Measurements from ENCODE around the gene HCCS. TPM values are rescaled to one million over a fixed set of nuclear protein-coding genes. Genes with fewer than 3 reads are reported as not detected.

HCCS gene
- total and polyA plus RNA-seq, 2 of the 8 experiments (the other 6 are each of a cell fraction or from before 2014, with no cell fraction given) = 11.9 to 29.9 TPM

DNA sequence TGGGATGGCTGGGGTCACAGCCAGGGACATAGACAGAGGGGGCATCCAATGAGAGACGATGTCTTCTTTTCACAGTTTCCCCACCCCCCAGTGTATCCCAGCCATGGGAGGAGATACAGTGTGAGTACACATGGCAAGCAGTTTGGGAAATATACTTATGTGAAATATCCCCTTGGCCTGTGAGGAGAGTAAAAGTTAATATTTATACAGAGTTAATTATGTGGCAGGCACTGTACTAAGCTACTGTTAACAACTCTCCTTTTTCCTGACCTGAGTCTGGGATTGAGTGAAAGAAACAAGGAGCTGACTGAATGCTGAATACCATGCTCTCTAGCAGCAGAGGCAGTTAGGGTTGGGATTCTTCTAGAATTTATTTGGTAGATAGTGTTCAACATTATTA, 35.3 kb downstream of the HCCS start:
- H3K14ac ChIP-seq (ENCODE audit: insufficient read length) = no peak overlapping the region
- no peaks in the 10 kb centered on the region for H3K23me2 ChIP-seq (ENCODE audit: low read depth, low read length)
- no peak overlapping the region for H2AK5ac ChIP-seq (ENCODE audit: low read depth, low read length)
- no peaks in the 10 kb centered on the region for H3K79me1 ChIP-seq (ENCODE audit: low read depth, low read length)
- H2AFZ ChIP-seq (ENCODE audit: low read length) = no peak overlapping the region
- no peaks in the 10 kb centered on the region for H3K79me2 ChIP-seq (ENCODE audit: control insufficient read depth in 1 of 2, insufficient read depth in 2 of 2, low read length in 2 of 2)
- H3K4me2 ChIP-seq (ENCODE audit: insufficient read depth in 1 of 2, low read depth in 2 of 2, low read length in 2 of 2) = no peak overlapping the region
- no peak overlapping the region for H3K4me3 ChIP-seq (ENCODE audit: extremely low read depth in 1 of 4, insufficient read depth in 2 of 4, low read depth in 3 of 4, low read length in 4 of 4)
- H3K27ac ChIP-seq (ENCODE audit: low read depth, low read length) = no peak overlapping the region
- no peak overlapping the region for H2BK20ac ChIP-seq (ENCODE audit: low read length)
- no peak overlapping the region for H3K18ac ChIP-seq (ENCODE audit: extremely low read depth, low read length)
- H3K56ac ChIP-seq (replicated peaks; ENCODE audit: insufficient read length, low read depth, low read length) = no peak overlapping the region
- no peak overlapping the region for H3K4ac ChIP-seq (replicated peaks; ENCODE audit: insufficient read length, low read depth, low read length)
- H4K8ac ChIP-seq (ENCODE audit: extremely low read depth, insufficient read depth, low read length) = no peak overlapping the region
- H2BK120ac ChIP-seq (replicated peaks; ENCODE audit: low read depth, low read length) = no peak overlapping the region
- 100% methylated on average over 1 of the region's 1 CpG; no CpG with 5 or more reads in 1 of the 2 experiments for WGBS, 2 experiments (ENCODE audit: extremely low coverage in 1 of 2, insufficient coverage in 1 of 2, insufficient read length in 1 of 2, insufficient replicate concordance in 2 of 2, low coverage in 1 of 2, low lambda C conversion rate in 2 of 2, missing lambda C conversion rate in 1 of 2)
- H3K4me1 ChIP-seq (replicated peaks in 1 of 4; ENCODE audit: control insufficient read depth in 3 of 4, insufficient read depth in 4 of 4, low read length in 3 of 4) = no peaks in the 10 kb centered on the region; a peak in 3 of 7 replicates
- no peaks in the 10 kb centered on the region for H3K9me3 ChIP-seq (ENCODE audit: insufficient read depth in 2 of 2, low read depth in 1 of 2, low read length in 1 of 2)
- ChIA-PET CTCF (ENCODE audit: partially characterized antibody) (no interaction called here), POLR2A (ENCODE audit: partially characterized antibody) (no interaction called here)
- H2BK15ac ChIP-seq (ENCODE audit: low read length) = no peak overlapping the region
- H3K27me3 ChIP-seq (replicated peaks in 1 of 4; ENCODE audit: control insufficient read depth in 3 of 4, extremely low read depth in 1 of 4, insufficient read depth in 3 of 4, low read length in 3 of 4) = no peaks in the 10 kb centered on the region
- no peaks in the 10 kb centered on the region for H3K36me3 ChIP-seq (ENCODE audit: control insufficient read depth in 2 of 4, insufficient read depth in 4 of 4, low read length in 3 of 4)
- FAIRE-seq (no peak), DNase-seq (ENCODE audit: low read depth in 1 of 2, low spot score in 2 of 2) (no peak)
- H4K20me1 ChIP-seq (replicated peaks in 1 of 2; ENCODE audit: control insufficient read depth in 1 of 2, insufficient read depth in 2 of 2, low read length in 2 of 2) = no peaks in the 10 kb centered on the region
- H3K23ac ChIP-seq (ENCODE audit: insufficient read length) = no peak overlapping the region
- no peak overlapping the region for H4K5ac ChIP-seq (ENCODE audit: insufficient read length, low read depth, low read length)
- no peak overlapping the region for H2BK12ac ChIP-seq (ENCODE audit: low read depth, low read length)
- H2BK5ac ChIP-seq (ENCODE audit: low read depth, low read length) = no peak overlapping the region
- no peak overlapping the region for H4K91ac ChIP-seq (replicated peaks; ENCODE audit: insufficient read length, low read length)
- H3K9ac ChIP-seq (replicated peaks in 1 of 4; ENCODE audit: extremely low read depth in 1 of 4, low read depth in 3 of 4, low read length in 3 of 4) = no peak overlapping the region
- TF ChIP-seq, protein P1, sequence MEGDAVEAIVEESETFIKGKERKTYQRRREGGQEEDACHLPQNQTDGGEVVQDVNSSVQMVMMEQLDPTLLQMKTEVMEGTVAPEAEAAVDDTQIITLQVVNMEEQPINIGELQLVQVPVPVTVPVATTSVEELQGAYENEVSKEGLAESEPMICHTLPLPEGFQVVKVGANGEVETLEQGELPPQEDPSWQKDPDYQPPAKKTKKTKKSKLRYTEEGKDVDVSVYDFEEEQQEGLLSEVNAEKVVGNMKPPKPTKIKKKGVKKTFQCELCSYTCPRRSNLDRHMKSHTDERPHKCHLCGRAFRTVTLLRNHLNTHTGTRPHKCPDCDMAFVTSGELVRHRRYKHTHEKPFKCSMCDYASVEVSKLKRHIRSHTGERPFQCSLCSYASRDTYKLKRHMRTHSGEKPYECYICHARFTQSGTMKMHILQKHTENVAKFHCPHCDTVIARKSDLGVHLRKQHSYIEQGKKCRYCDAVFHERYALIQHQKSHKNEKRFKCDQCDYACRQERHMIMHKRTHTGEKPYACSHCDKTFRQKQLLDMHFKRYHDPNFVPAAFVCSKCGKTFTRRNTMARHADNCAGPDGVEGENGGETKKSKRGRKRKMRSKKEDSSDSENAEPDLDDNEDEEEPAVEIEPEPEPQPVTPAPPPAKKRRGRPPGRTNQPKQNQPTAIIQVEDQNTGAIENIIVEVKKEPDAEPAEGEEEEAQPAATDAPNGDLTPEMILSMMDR (IDR thresholded peaks at IDR 0.05; ENCODE audit: control extremely low read depth in 1 of 3, insufficient read depth in 1 of 3, low read depth in 1 of 3, low read length in 3 of 3) = no peak
- TF ChIP-seq POLR2A (IDR thresholded peaks at IDR 0.05; ENCODE audit: control extremely low read depth in 1 of 2, low read depth in 2 of 2, low read length in 2 of 2) (no peak), CTBP2 (IDR thresholded peaks at IDR 0.05; ENCODE audit: borderline replicate concordance, insufficient read depth, insufficient read length, low read length) (no peak), SRF (IDR thresholded peaks at IDR 0.05; ENCODE audit: low read depth, low read length) (no peak), KDM1A (IDR thresholded peaks at IDR 0.05; ENCODE audit: borderline replicate concordance, low read length) (no peak), TAF7 (optimal IDR thresholded peaks at IDR 0.05; ENCODE audit: borderline replicate concordance, low read depth, low read length) (no peak), CHD1 (IDR thresholded peaks at IDR 0.05; ENCODE audit: low read depth, low read length) (no peak), RFX5 (IDR thresholded peaks at IDR 0.05; ENCODE audit: borderline replicate concordance, low read depth, low read length) (no peak), CEBPB (IDR thresholded peaks at IDR 0.05; ENCODE audit: low read depth, low read length) (no peak), EP300 (IDR thresholded peaks at IDR 0.05; ENCODE audit: borderline replicate concordance in 1 of 2, low read depth in 2 of 2, low read length in 2 of 2) (no peak), CHD2 (IDR thresholded peaks at IDR 0.05; ENCODE audit: low read length) (no peak)

All from H1 (cell line).